ENCODE measurements around the gene DHRSX. TPM values are rescaled to one million over a fixed set of nuclear protein-coding genes. Genes with fewer than 3 reads are reported as not detected.
"Not testable (repeated sequence)": the region's sequence is repeated elsewhere in the genome, so short reads cannot be mapped to it uniquely, and the experiment has no call there.

Gene DHRSX
- total and polyA plus RNA-seq, 2 of the 8 experiments (the other 6 are each of a cell fraction or from before 2014, with no cell fraction given) = 35.1 to 43.4 TPM

DNA sequence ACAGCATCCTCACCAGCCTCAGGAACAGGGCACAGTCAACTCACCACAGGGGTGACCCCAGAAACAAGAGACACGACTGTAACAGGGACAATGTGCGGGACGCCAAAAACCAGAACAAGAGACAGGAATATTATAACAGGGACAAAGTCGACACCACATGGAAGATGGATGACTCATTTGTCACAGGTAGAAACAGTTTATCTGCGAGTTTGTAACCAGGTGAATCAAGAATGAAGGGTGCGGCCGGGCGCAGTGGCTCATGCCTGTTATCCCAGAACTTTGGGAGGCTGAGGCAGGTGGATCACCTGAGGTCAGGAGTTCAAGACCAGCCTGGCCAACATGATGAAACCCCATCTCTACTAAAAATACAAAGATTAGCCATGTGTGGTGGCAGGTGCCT lies 44.7 kb downstream of the DHRSX start:
- H4K5ac ChIP-seq (ENCODE audit: insufficient read length, low read depth, low read length); POLR2A ChIA-PET (ENCODE audit: partially characterized antibody); H2AFZ ChIP-seq (ENCODE audit: low read length); H2AK5ac ChIP-seq (ENCODE audit: low read depth, low read length); H3K9me3 ChIP-seq (ENCODE audit: insufficient read depth in 2 of 2, low read depth in 1 of 2, low read length in 1 of 2); H3K27me3 ChIP-seq (replicated peaks in 1 of 4; ENCODE audit: control insufficient read depth in 3 of 4, extremely low read depth in 1 of 4, insufficient read depth in 3 of 4, low read length in 3 of 4); H2BK20ac ChIP-seq (ENCODE audit: low read length); H2BK120ac ChIP-seq (replicated peaks; ENCODE audit: low read depth, low read length); H2BK12ac ChIP-seq (ENCODE audit: low read depth, low read length); H4K8ac ChIP-seq (ENCODE audit: extremely low read depth, insufficient read depth, low read length); H3K18ac ChIP-seq (ENCODE audit: extremely low read depth, low read length); H3K4ac ChIP-seq (replicated peaks; ENCODE audit: insufficient read length, low read depth, low read length); H3K23me2 ChIP-seq (ENCODE audit: low read depth, low read length); H3K36me3 ChIP-seq (ENCODE audit: control insufficient read depth in 2 of 4, insufficient read depth in 4 of 4, low read length in 3 of 4); H3K9ac ChIP-seq (replicated peaks in 1 of 4; ENCODE audit: extremely low read depth in 1 of 4, low read depth in 3 of 4, low read length in 3 of 4); DNase-seq (ENCODE audit: low read depth in 1 of 2, low spot score in 2 of 2); H3K4me3 ChIP-seq (ENCODE audit: extremely low read depth in 1 of 4, insufficient read depth in 2 of 4, low read depth in 3 of 4, low read length in 4 of 4); H3K4me1 ChIP-seq (replicated peaks in 1 of 4; ENCODE audit: control insufficient read depth in 3 of 4, insufficient read depth in 4 of 4, low read length in 3 of 4); H2BK15ac ChIP-seq (ENCODE audit: low read length); FAIRE-seq; H3K56ac ChIP-seq (replicated peaks; ENCODE audit: insufficient read length, low read depth, low read length); H3K4me2 ChIP-seq (ENCODE audit: insufficient read depth in 1 of 2, low read depth in 2 of 2, low read length in 2 of 2); H4K91ac ChIP-seq (replicated peaks; ENCODE audit: insufficient read length, low read length); H4K20me1 ChIP-seq (replicated peaks in 1 of 2; ENCODE audit: control insufficient read depth in 1 of 2, insufficient read depth in 2 of 2, low read length in 2 of 2); H3K14ac ChIP-seq (ENCODE audit: insufficient read length); CTCF ChIA-PET (ENCODE audit: partially characterized antibody); H3K23ac ChIP-seq (ENCODE audit: insufficient read length); H3K27ac ChIP-seq (ENCODE audit: low read depth, low read length): not testable (repeated sequence)
- Histone ChIP-seq H3K79me1 (ENCODE audit: low read depth, low read length) (peaks cover 19% of the 10 kb centered on the region), H2BK5ac (ENCODE audit: low read depth, low read length) (peak overlapping the region; percentile 5; the same call in 1 of the 2 replicates), H3K79me2 (ENCODE audit: control insufficient read depth in 1 of 2, insufficient read depth in 2 of 2, low read length in 2 of 2) (peaks cover 4 to 88% of the 10 kb centered on the region in 2 experiments; a peak in 3 of 4 replicates)
- WGBS, 2 experiments (ENCODE audit: extremely low coverage in 1 of 2, insufficient coverage in 1 of 2, insufficient read length in 1 of 2, insufficient replicate concordance in 2 of 2, low coverage in 1 of 2, low lambda C conversion rate in 2 of 2, missing lambda C conversion rate in 1 of 2) = 95% methylated on average over 8 of the region's 8 CpGs; no CpG with 5 or more reads in 1 of the 2 experiments

- POLR2A ChIA-PET (ENCODE audit: partially characterized antibody); FAIRE-seq: not testable (repeated sequence)
- WGBS, 2 experiments (ENCODE audit: extremely low coverage in 1 of 2, insufficient coverage in 1 of 2, insufficient read length in 1 of 2, insufficient replicate concordance in 2 of 2, low coverage in 1 of 2, low lambda C conversion rate in 2 of 2, missing lambda C conversion rate in 1 of 2) = 90% methylated on average over 9 of the region's 9 CpGs; no CpG with 5 or more reads in 1 of the 2 experiments
These were observed 46.2 kb downstream of the DHRSX start for GRCh38 chrX:2454620-2455019.

More at GRCh38 chrX:2454620-2455019, 46.2 kb downstream of the DHRSX start:
- H3K27me3 ChIP-seq (replicated peaks in 1 of 4; ENCODE audit: control insufficient read depth in 3 of 4, extremely low read depth in 1 of 4, insufficient read depth in 3 of 4, low read length in 3 of 4); H2BK15ac ChIP-seq (ENCODE audit: low read length); H3K4me2 ChIP-seq (ENCODE audit: insufficient read depth in 1 of 2, low read depth in 2 of 2, low read length in 2 of 2); H4K8ac ChIP-seq (ENCODE audit: extremely low read depth, insufficient read depth, low read length); H4K5ac ChIP-seq (ENCODE audit: insufficient read length, low read depth, low read length); H3K9me3 ChIP-seq (ENCODE audit: insufficient read depth in 2 of 2, low read depth in 1 of 2, low read length in 1 of 2); H3K14ac ChIP-seq (ENCODE audit: insufficient read length); H3K36me3 ChIP-seq (ENCODE audit: control insufficient read depth in 2 of 4, insufficient read depth in 4 of 4, low read length in 3 of 4); H3K23me2 ChIP-seq (ENCODE audit: low read depth, low read length); CTCF ChIA-PET (ENCODE audit: partially characterized antibody); H2AFZ ChIP-seq (ENCODE audit: low read length); H3K27ac ChIP-seq (ENCODE audit: low read depth, low read length); H2BK12ac ChIP-seq (ENCODE audit: low read depth, low read length); H2BK5ac ChIP-seq (ENCODE audit: low read depth, low read length); H3K18ac ChIP-seq (ENCODE audit: extremely low read depth, low read length); H3K4me3 ChIP-seq (ENCODE audit: extremely low read depth in 1 of 4, insufficient read depth in 2 of 4, low read depth in 3 of 4, low read length in 4 of 4); H2BK120ac ChIP-seq (replicated peaks; ENCODE audit: low read depth, low read length); DNase-seq (ENCODE audit: low read depth in 1 of 2, low spot score in 2 of 2); H3K23ac ChIP-seq (ENCODE audit: insufficient read length); H3K56ac ChIP-seq (replicated peaks; ENCODE audit: insufficient read length, low read depth, low read length); H4K91ac ChIP-seq (replicated peaks; ENCODE audit: insufficient read length, low read length); H2AK5ac ChIP-seq (ENCODE audit: low read depth, low read length); H3K9ac ChIP-seq (replicated peaks in 1 of 4; ENCODE audit: extremely low read depth in 1 of 4, low read depth in 3 of 4, low read length in 3 of 4); H2BK20ac ChIP-seq (ENCODE audit: low read length); H3K4ac ChIP-seq (replicated peaks; ENCODE audit: insufficient read length, low read depth, low read length); H4K20me1 ChIP-seq (replicated peaks in 1 of 2; ENCODE audit: control insufficient read depth in 1 of 2, insufficient read depth in 2 of 2, low read length in 2 of 2): not testable (repeated sequence)
- H3K4me1 ChIP-seq (replicated peaks in 1 of 4; ENCODE audit: control insufficient read depth in 3 of 4, insufficient read depth in 4 of 4, low read length in 3 of 4) = peaks cover 0 to 11% (median 5%) of the 10 kb centered on the region in 4 experiments; a peak in 4 of 7 replicates
- peaks cover 4 to 86% of the 10 kb centered on the region in 2 experiments; a peak in 3 of 4 replicates for H3K79me2 ChIP-seq (ENCODE audit: control insufficient read depth in 1 of 2, insufficient read depth in 2 of 2, low read length in 2 of 2)
- peaks cover 19% of the 10 kb centered on the region for H3K79me1 ChIP-seq (ENCODE audit: low read depth, low read length)
